Body of pancreas (tissue), 4 donors: Measurements from ENCODE around the gene BMP8A. TPM values are rescaled to one million over a fixed set of nuclear protein-coding genes. Genes with fewer than 3 reads are reported as not detected.
"Not testable (repeated sequence)": the region's sequence is repeated elsewhere in the genome, so short reads cannot be mapped to it uniquely, and the experiment has no call there.

ENCODE experiments used
- ATAC-seq: fragments of 150-250 bp; one replicate; pipeline ENCODE4 v1.9.1; 2016
- DNase-seq, 4 donors: peaks; one replicate each; pipeline ENCODE4 v3.0.0-alpha.2; 2019
- H3K27ac ChIP-seq, 4 donors: fragments of 200-600 bp; sonication (generic); 1 replicate in 3 of 4; 2 replicates in 1 of 4; pipeline versions ENCODE4 v1.5.1 to v1.6.1; 2016 to 2019; ENCODE audit warnings: mild to moderate bottlenecking in 1 of 4, mixed read lengths in 1 of 4, moderate library complexity in 1 of 4
- H3K27me3 ChIP-seq, 2 donors: fragments of 200-600 bp; sonication (generic); one replicate each; pipeline ENCODE4 v1.6.0; 2016; ENCODE audit warnings: mild to moderate bottlenecking in 1 of 2
- H3K36me3 ChIP-seq, 2 donors: fragments of 200-600 bp; sonication (generic); replicated peaks in 1 of 2; 2 replicates each; pipeline ENCODE4 v1.5.1; 2016; ENCODE audit warnings: low read depth in 2 of 2; ENCODE audit not compliant: insufficient read depth in 1 of 2
- H3K4me1 ChIP-seq: fragments of 200-600 bp; sonication (generic); one replicate; pipeline ENCODE4 v1.6.0; 2016
- H3K4me3 ChIP-seq, 2 donors: fragments of 200-600 bp; sonication (generic); 1 replicate in 1 of 2; 2 replicates in 1 of 2; pipeline ENCODE4 v1.5.1; 2016 to 2019
- H3K9me3 ChIP-seq, 3 donors: fragments of 200-600 bp; sonication (generic); 1 replicate in 2 of 3; 2 replicates in 1 of 3; pipeline ENCODE4 v1.5.1; 2016
- POLR2A ChIP-seq, 3 donors: fragments of 450-650 bp; IDR thresholded peaks; one replicate each; pipeline ENCODE4 v1.6.1; 2016; ENCODE audit warnings: antibody characterized with exemption in 3 of 3, mild to moderate bottlenecking in 2 of 3
- WGBS, 2 donors: methylation state at CpG; one replicate each; pipeline ENCODE4 v1.1.5; 2017; 5-methylcytosine and 5-hydroxymethylcytosine counted together
- intact Hi-C: fragments of 100-400 bp; cut with DNase I; formaldehyde crosslinking; loops from one replicate; pipeline ENCODE4 v1.15.1; 2023
- total RNA-seq, 2 donors: library from RNA; depleted of rRNA; stranded (reverse); fragments of >200 nt; gene quantifications; one replicate each; pipeline ENCODE4 v1.1.0, GENCODE V29; 2016
- TF ChIP-seq, protein P1 (sequence below), 7 experiments: fragments of 450-650 bp in 4 of 7; fragments of 200-600 bp in 3 of 7; sonication (generic) in 3 of 7; IDR thresholded peaks; one replicate each; pipeline ENCODE4 v1.5.1; 2016 to 2019; ENCODE audit warnings: antibody characterized with exemption in 7 of 7

The BMP8A gene
- total RNA-seq, 2 donors from 2014 or later = 5.7 TPM; not detected in 1

DNA sequence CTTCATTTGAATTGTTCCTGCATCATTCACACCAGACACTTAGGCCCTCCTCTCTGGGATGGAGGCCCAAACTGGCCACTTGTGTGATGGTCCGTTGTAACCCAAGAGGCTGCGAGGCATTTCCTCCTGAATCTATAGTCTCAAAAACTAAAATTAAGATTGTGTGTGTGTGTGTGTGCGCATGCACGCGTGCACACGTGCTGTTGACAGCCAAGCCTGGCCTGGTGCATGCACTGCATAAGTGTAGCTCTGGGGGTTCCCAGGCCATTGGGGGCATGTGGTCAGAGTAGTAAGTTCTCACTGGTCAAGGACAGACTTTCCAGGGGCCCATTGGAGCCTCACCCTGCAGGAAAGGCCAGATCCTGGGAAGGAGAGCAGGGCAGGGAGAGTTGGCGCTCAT, 26.5 kb downstream of the BMP8A start:
- intact Hi-C loops = not testable (repeated sequence)

DNA sequence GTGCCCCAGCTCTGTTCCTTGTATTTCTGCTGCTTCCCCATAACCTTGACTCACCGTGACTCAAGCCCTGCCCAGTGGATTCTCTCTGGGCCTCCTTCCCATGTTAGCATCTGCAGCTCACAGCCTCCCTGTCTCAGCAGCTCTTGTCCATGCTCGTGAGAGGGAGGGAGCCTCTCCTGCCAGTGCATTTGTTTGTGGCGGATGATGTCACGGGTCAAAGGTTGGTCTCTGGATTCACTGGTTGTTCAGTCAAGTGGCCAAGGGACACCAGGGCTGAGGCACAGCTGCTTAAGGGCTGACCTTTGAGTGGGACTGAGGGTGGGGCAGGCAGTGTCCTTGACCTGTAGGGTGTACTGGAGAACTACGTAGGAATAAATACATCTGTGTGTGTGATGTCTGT, 27.9 kb downstream of the BMP8A start:
- H3K36me3 ChIP-seq, intact Hi-C loops, H3K27ac ChIP-seq, DNase-seq, H3K27me3 ChIP-seq, H3K9me3 ChIP-seq, H3K4me1 ChIP-seq, H3K4me3 ChIP-seq: not testable (repeated sequence)
- peak; percentile 43 for ATAC-seq
- 30% methylated on average over 3 of the region's 5 CpGs; no CpG with 5 or more reads in 1 of the 2 donors for WGBS, 2 donors

More for the DNA sequence above, 26.5 kb downstream of the BMP8A start:
- H3K4me1 ChIP-seq, H3K27me3 ChIP-seq, ATAC-seq, H3K36me3 ChIP-seq, DNase-seq, H3K4me3 ChIP-seq, H3K9me3 ChIP-seq, H3K27ac ChIP-seq: not testable (repeated sequence)
- WGBS, 2 donors = 93% methylated on average over 3 of the region's 7 CpGs; no CpG with 5 or more reads in 1 of the 2 donors

DNA sequence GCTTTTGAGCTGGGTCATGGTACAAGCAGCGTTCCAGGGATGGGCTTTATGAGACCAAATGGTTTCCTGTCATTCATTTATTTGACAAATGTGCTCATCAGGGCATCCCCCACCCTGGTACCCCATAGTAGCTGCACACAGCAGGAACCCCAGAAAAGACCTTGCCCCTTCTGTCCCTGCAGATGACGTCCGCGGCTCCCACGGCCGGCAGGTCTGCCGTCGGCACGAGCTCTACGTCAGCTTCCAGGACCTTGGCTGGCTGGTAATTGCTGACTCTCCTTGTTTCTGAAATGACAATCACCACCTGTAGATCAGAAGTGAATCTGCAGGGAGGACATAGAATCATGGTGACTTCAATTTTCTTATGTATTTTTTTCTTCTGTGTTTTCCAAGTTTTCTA, 30.8 kb downstream of the BMP8A start:
- H3K27me3 ChIP-seq, H3K9me3 ChIP-seq, H3K4me1 ChIP-seq, H3K36me3 ChIP-seq, ATAC-seq, intact Hi-C loops, DNase-seq, H3K27ac ChIP-seq, H3K4me3 ChIP-seq: not testable (repeated sequence)
- WGBS, 2 donors = 64 to 83% methylated on average over 9 to 10 of the region's 10 CpGs

GRCh38 chr1:39522661-39523567, 31.5 kb downstream of the BMP8A start:
- Histone ChIP-seq H3K4me3 (no peak overlapping the region), H3K4me1 (no peaks in the 10 kb centered on the region), H3K9me3 (no peaks in the 10 kb centered on the region), H3K27me3 (no peaks in the 10 kb centered on the region), H3K27ac (no peak overlapping the region), H3K36me3 (peaks cover 0 to 8% of the 10 kb centered on the region in 2 donors)
- DNase-seq (no peak), ATAC-seq (no peak)
- intact Hi-C loops = no loop called here
- TF ChIP-seq POLR2A (IDR thresholded peaks at IDR 0.05) = no peak
- TF ChIP-seq, protein P1, sequence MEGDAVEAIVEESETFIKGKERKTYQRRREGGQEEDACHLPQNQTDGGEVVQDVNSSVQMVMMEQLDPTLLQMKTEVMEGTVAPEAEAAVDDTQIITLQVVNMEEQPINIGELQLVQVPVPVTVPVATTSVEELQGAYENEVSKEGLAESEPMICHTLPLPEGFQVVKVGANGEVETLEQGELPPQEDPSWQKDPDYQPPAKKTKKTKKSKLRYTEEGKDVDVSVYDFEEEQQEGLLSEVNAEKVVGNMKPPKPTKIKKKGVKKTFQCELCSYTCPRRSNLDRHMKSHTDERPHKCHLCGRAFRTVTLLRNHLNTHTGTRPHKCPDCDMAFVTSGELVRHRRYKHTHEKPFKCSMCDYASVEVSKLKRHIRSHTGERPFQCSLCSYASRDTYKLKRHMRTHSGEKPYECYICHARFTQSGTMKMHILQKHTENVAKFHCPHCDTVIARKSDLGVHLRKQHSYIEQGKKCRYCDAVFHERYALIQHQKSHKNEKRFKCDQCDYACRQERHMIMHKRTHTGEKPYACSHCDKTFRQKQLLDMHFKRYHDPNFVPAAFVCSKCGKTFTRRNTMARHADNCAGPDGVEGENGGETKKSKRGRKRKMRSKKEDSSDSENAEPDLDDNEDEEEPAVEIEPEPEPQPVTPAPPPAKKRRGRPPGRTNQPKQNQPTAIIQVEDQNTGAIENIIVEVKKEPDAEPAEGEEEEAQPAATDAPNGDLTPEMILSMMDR (IDR thresholded peaks at IDR 0.05) = no peak
- WGBS, 2 donors = 83 to 94% methylated on average over 12 to 28 of the region's 29 CpGs

- ATAC-seq (no peak), DNase-seq (no peak)
- no peak overlapping the region for H3K27ac ChIP-seq
- no peak for TF ChIP-seq POLR2A (IDR thresholded peaks at IDR 0.05)
- TF ChIP-seq, protein P1 (IDR thresholded peaks at IDR 0.05) = no peak
- H3K36me3 ChIP-seq = peaks cover 0 to 11% of the 10 kb centered on the region in 2 donors
- no peaks in the 10 kb centered on the region for H3K27me3 ChIP-seq
- no peak overlapping the region for H3K4me3 ChIP-seq
- H3K9me3 ChIP-seq = no peaks in the 10 kb centered on the region
- intact Hi-C loops = no loop called here
- H3K4me1 ChIP-seq = no peaks in the 10 kb centered on the region
- 76 to 78% methylated on average over 6 of the region's 6 CpGs for WGBS, 2 donors
Observed at GRCh38 chr1:39524171-39524570, 32.7 kb downstream of the BMP8A start.

- Histone ChIP-seq H3K36me3 (peaks cover 0 to 13% of the 10 kb centered on the region in 2 donors), H3K27me3 (no peaks in the 10 kb centered on the region), H3K4me3 (no peak overlapping the region), H3K4me1 (no peaks in the 10 kb centered on the region), H3K27ac (no peak overlapping the region), H3K9me3 (no peaks in the 10 kb centered on the region)
- WGBS, 2 donors = 84 to 87% methylated on average over 10 to 13 of the region's 15 CpGs
- intact Hi-C loops = no loop called here
- ATAC-seq = no peak
- DNase-seq = no peak
- TF ChIP-seq, protein P1 (IDR thresholded peaks at IDR 0.05) = no peak
- no peak for TF ChIP-seq POLR2A (IDR thresholded peaks at IDR 0.05)
Observed at GRCh38 chr1:39524591-39525365, 33.3 kb downstream of the BMP8A start.
